Measurements from ENCODE around the gene ATP2A2.
A peak's percentile ranks its signal among the peaks of the same experiment; 100 is the strongest.
"Not testable (repeated sequence)": the region's sequence is repeated elsewhere in the genome, so short reads cannot be mapped to it uniquely, and the experiment has no call there.

Gene ATP2A2

GRCh38 chr12:110343736-110344555, 62.9 kb downstream of the ATP2A2 start:
- no peak for DNase-seq

GRCh38 chr12:110344657-110345056, 63.6 kb downstream of the ATP2A2 start:
- no peak for DNase-seq

- peak; percentile 38 for DNase-seq
These were observed 64.2 kb downstream of the ATP2A2 start for GRCh38 chr12:110345176-110345661.

- no peak for DNase-seq
These were observed 64.9 kb downstream of the ATP2A2 start for GRCh38 chr12:110345963-110346362.

GRCh38 chr12:110347767-110348166, 66.7 kb downstream of the ATP2A2 start:
- DNase-seq = no peak

GRCh38 chr12:110348431-110349059, 67.5 kb downstream of the ATP2A2 start:
- no peak for DNase-seq

- DNase-seq = no peak
These were observed 68.0 kb downstream of the ATP2A2 start for GRCh38 chr12:110349096-110349495.

- no peak for DNase-seq
These were observed 68.6 kb downstream of the ATP2A2 start for GRCh38 chr12:110349514-110350151.

- no peak for DNase-seq
These were observed 70.1 kb downstream of the ATP2A2 start for GRCh38 chr12:110351119-110351518.

GRCh38 chr12:110352401-110352800, 71.4 kb downstream of the ATP2A2 start:
- DNase-seq = no peak

GRCh38 chr12:110353211-110353965, 72.3 kb downstream of the ATP2A2 start:
- DNase-seq = no peak

GRCh38 chr12:110354172-110354780, 73.2 kb downstream of the ATP2A2 start:
- DNase-seq = no peak

GRCh38 chr12:110355073-110355472, 74.0 kb downstream of the ATP2A2 start:
- DNase-seq = no peak

GRCh38 chr12:110358384-110359097, 77.5 kb downstream of the ATP2A2 start:
- DNase-seq = not testable (repeated sequence)

GRCh38 chr12:110361216-110361615, 80.2 kb downstream of the ATP2A2 start:
- no peak for DNase-seq

GRCh38 chr12:110365489-110366320, 84.7 kb downstream of the ATP2A2 start:
- no peak for DNase-seq

- DNase-seq = no peak
These were observed 85.5 kb downstream of the ATP2A2 start for GRCh38 chr12:110366321-110367142.

- no peak for DNase-seq
These were observed 86.3 kb downstream of the ATP2A2 start for GRCh38 chr12:110367181-110367864.

GRCh38 chr12:110369992-110370391, 88.9 kb downstream of the ATP2A2 start:
- no peak for DNase-seq

Data from NCI-H526 treated with DMSO at 0.1 percent for 48 hours (cell line).